ENCODE data around the gene GET4.

Gene GET4

GRCh38 chr7:894164-894867, 18.0 kb downstream of the GET4 start:
- FAIRE-seq, result no peak
- no peak for TF ChIP-seq CTCF (IDR thresholded peaks at IDR 0.05; ENCODE audit: insufficient read depth, missing control alignments)
- DNase-seq (ENCODE audit: insufficient read length, low spot score), result no peak

- DNase-seq (ENCODE audit: insufficient read length, low spot score), result no peak
- no peak for FAIRE-seq
- no peak for TF ChIP-seq CTCF (IDR thresholded peaks at IDR 0.05; ENCODE audit: insufficient read depth, missing control alignments)
Measured at GRCh38 chr7:894927-895450, 18.6 kb downstream of the GET4 start.

- DNase-seq (ENCODE audit: insufficient read length, low spot score) (no peak), FAIRE-seq (no peak)
- no peak for TF ChIP-seq CTCF (IDR thresholded peaks at IDR 0.05; ENCODE audit: insufficient read depth, missing control alignments)
Measured at GRCh38 chr7:895451-896052, 19.2 kb downstream of the GET4 start.

GRCh38 chr7:896346-897075, 20.2 kb downstream of the GET4 start:
- no peak for TF ChIP-seq CTCF (IDR thresholded peaks at IDR 0.05; ENCODE audit: insufficient read depth, missing control alignments)
- FAIRE-seq, result no peak

GRCh38 chr7:897086-897485, 20.7 kb downstream of the GET4 start:
- no peak for TF ChIP-seq CTCF (IDR thresholded peaks at IDR 0.05; ENCODE audit: insufficient read depth, missing control alignments)
- DNase-seq (ENCODE audit: insufficient read length, low spot score), result no peak
- no peak for FAIRE-seq

More at GRCh38 chr7:896346-897075, 20.2 kb downstream of the GET4 start:
- no peak for DNase-seq (ENCODE audit: insufficient read length, low spot score)

- FAIRE-seq (no peak), DNase-seq (ENCODE audit: insufficient read length, low spot score) (no peak)
- no peak for TF ChIP-seq CTCF (IDR thresholded peaks at IDR 0.05; ENCODE audit: insufficient read depth, missing control alignments)
Measured at GRCh38 chr7:897771-898376, 21.5 kb downstream of the GET4 start.

Measured in D721Med (cell line).